ENCODE measurements around the gene EFCAB13.
"Not testable (repeated sequence)": the region's sequence is repeated elsewhere in the genome, so short reads cannot be mapped to it uniquely, and the experiment has no call there.

EFCAB13 gene

GRCh38 chr17:47332287-47332686 is 8.5 kb downstream of the EFCAB13 start:
- no peak for DNase-seq

- DNase-seq: no peak
These were observed 11.6 kb downstream of the EFCAB13 start for GRCh38 chr17:47335101-47335936.

- no peak for DNase-seq
These were observed 14.3 kb downstream of the EFCAB13 start for GRCh38 chr17:47338026-47338425.

GRCh38 chr17:47352848-47353247 is 29.1 kb downstream of the EFCAB13 start:
- DNase-seq: no peak

GRCh38 chr17:47358652-47359051 is 34.9 kb downstream of the EFCAB13 start:
- DNase-seq: no peak

GRCh38 chr17:47363171-47363570 is 39.4 kb downstream of the EFCAB13 start:
- DNase-seq: no peak

- no peak for DNase-seq
These were observed 43.5 kb downstream of the EFCAB13 start for GRCh38 chr17:47367257-47367656.

GRCh38 chr17:47368262-47368661 is 44.5 kb downstream of the EFCAB13 start:
- no peak for DNase-seq

GRCh38 chr17:47370899-47371298 is 47.1 kb downstream of the EFCAB13 start:
- not testable (repeated sequence) for DNase-seq

GRCh38 chr17:47373002-47373401 is 49.2 kb downstream of the EFCAB13 start:
- no peak for DNase-seq

GRCh38 chr17:47376247-47376646 is 52.5 kb downstream of the EFCAB13 start:
- DNase-seq: no peak

GRCh38 chr17:47388825-47389224 is 65.1 kb downstream of the EFCAB13 start:
- DNase-seq: no peak

- DNase-seq: not testable (repeated sequence)
These were observed 73.9 kb downstream of the EFCAB13 start for GRCh38 chr17:47397532-47398128.

- no peak for DNase-seq
These were observed 76.6 kb downstream of the EFCAB13 start for GRCh38 chr17:47400333-47400732.

GRCh38 chr17:47401100-47401499 is 77.3 kb downstream of the EFCAB13 start:
- DNase-seq: no peak

- DNase-seq: no peak
These were observed 80.3 kb downstream of the EFCAB13 start for GRCh38 chr17:47404006-47404405.

- DNase-seq: no peak
These were observed 81.1 kb downstream of the EFCAB13 start for GRCh38 chr17:47404875-47405274.

- no peak for DNase-seq
These were observed 90.1 kb downstream of the EFCAB13 start for GRCh38 chr17:47413872-47414271.

- DNase-seq: no peak
These were observed 90.9 kb downstream of the EFCAB13 start for GRCh38 chr17:47414612-47415011.

- DNase-seq: no peak
These were observed 99.9 kb downstream of the EFCAB13 start for GRCh38 chr17:47423406-47424295.

- DNase-seq: not testable (repeated sequence)
These were observed 101.5 kb downstream of the EFCAB13 start for GRCh38 chr17:47425233-47425632.

GRCh38 chr17:47425887-47426635 is 102.3 kb downstream of the EFCAB13 start:
- not testable (repeated sequence) for DNase-seq

GRCh38 chr17:47427985-47428384 is 104.2 kb downstream of the EFCAB13 start:
- DNase-seq: no peak

Data from effector CD8-positive, alpha-beta T cell (primary cell).